ENCODE results near the gene TUBGCP2.

TUBGCP2 gene

DNA sequence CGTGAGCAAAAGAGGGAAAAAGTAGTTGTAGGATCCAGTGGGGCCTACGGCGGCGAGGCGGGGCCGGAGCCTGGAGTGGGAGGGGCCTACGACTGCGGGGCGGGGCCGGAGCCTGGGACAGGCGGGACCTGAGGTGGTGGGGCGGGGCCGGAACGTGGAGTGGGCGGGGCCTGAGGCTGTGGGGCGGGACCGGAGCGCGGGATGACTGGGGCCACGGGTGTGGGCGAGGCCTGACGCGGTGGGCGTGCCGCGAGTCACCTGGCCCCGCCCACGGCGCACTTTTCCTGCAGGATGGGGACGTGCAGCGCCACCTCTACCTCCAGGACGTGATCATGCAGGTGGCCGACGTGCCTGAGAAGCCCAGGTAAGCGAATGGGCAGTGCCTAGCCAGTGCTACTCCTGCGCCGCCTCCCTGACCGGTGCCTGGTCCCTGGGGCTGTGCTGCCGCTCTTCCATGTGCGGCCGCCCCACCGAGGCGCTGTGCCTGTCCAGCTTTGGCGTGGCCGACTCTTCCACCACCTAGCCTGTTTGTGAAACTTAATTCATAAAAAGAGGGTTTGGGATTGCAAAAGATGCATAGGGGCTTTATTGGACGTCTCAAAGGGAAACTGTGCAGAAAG, 538 bp upstream of the TUBGCP2 start:
- in situ Hi-C loops (cut with MboI; ENCODE audit: low sequenced_read_pairs) = loop anchor here (10.0 kb wide), 1 partner anchor 164 kb away; no protein-coding TSS in a partner anchor

DNA sequence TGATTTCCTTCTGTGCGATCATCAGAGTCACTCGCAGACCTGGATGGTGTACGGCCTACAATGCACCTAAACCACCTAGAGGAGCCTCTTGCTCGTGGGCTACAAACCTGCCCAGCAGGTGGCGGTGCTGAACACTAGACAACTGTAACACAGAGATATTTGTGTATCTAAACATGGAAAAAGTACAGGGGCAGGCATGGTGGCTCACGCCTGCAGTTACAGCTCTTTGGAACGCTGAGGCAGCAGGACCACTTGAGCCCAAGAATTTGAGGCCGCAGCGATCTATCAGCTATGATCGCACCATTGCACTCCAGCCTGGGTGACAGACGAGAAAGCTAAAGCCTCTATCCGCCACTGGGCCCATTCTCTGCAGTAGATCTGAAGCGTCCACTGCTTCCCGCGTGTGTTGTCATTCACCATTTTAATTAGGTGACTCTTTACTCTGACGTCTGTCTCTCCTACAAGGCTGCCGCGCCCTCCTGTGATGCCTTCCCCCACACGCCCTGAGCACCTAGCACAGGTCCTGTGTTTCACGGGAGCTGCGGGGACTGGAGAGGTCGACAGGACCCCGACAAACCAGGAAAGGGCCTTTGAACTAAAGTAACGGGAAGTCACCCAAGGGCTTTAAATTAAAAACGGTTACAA, 774 bp downstream of the TUBGCP2 start:
- in situ Hi-C loops (cut with MboI; ENCODE audit: low sequenced_read_pairs) = loop anchor here (10.0 kb wide), 1 partner anchor 163 kb away; no protein-coding TSS in a partner anchor

DNA sequence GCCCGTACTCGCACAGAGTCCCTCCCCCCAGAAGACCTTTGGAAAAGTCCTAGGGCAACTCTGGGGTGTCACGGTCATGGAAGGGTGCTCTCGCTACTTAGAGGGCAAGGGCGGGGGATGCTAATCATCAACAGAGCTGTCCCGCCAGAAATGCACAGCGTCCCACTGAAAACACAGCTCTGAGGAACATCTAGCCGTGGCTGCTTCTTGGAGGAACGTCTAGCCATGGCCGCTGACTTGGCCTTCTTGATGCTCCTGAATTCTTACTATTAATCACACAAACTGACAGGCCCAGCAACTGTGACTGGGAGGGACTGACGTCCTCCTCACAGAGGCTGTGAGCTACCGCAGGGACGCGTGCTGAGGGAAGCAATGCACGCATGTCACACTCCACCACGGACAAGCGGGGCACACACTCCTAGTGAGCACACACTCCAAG, 1.7 kb downstream of the TUBGCP2 start:
- in situ Hi-C loops (cut with MboI; ENCODE audit: low sequenced_read_pairs) = loop anchor here (10.0 kb wide), 1 partner anchor 162 kb away; no protein-coding TSS in a partner anchor

DNA sequence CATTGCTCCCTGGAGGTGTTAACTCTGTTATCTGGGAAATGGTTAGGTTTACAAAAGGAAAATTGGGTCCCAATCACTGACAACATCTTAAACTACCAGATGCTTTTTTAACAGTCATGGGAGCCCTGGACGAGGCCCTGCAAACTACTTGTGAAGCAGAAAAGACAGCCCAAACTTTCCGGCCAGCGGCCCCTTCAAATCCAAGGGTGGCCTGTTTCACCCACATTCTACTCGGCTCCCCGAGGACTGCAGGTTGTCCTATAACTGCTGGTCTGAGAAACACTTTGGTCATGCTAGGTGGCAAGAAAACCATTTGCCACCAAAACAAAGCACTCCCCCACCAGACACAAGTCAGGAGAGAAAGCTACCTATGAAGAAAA, 2.6 kb downstream of the TUBGCP2 start:
- in situ Hi-C loops (cut with MboI; ENCODE audit: low sequenced_read_pairs) = loop anchor here (10.0 kb wide), 1 partner anchor 161 kb away; no protein-coding TSS in a partner anchor

DNA sequence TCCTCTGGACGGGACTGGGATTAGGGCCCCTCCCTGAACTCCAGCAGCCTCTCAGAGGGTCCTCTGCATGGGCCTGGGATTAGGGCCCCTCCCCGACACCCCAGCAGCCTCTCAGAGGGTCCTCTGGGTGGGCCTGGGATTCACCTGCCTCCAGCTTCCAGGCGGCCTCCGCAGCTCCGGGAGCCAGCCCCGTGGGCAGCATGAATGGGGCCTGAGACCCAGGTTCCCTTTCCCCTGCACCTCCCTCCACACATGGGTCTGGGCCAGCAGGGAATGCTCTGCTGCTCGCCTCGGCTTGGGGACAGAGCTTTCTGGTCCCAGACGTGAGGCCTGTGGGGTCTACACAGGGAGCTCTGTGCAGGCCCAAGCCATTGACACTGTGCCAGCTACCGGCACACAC, 5.5 kb downstream of the TUBGCP2 start:
- in situ Hi-C loops (cut with MboI; ENCODE audit: low sequenced_read_pairs) = loop anchor here (10.0 kb wide), 1 partner anchor 158 kb away; no protein-coding TSS in a partner anchor

DNA sequence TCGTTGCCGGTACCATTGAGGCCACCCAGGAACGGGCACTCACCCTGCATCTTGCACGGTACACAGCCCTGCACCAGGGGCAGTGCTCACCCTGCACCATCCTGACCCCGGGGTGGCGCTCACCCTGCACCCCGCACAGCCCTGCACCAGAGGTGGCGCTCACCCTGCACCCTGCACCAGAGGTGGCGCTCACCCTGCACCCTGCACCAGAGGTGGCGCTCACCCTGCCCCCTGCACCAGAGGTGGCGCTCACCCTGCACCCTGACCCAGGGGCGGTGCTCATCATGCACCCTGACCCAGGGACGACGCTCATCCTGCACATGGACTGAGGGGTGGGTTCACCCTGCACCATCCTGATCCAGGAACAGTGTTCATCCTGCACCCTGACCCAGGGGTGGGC, 6.4 kb downstream of the TUBGCP2 start:
- in situ Hi-C loops (cut with MboI; ENCODE audit: low sequenced_read_pairs) = loop anchor here (10.0 kb wide), 1 partner anchor 157 kb away; no protein-coding TSS in a partner anchor

DNA sequence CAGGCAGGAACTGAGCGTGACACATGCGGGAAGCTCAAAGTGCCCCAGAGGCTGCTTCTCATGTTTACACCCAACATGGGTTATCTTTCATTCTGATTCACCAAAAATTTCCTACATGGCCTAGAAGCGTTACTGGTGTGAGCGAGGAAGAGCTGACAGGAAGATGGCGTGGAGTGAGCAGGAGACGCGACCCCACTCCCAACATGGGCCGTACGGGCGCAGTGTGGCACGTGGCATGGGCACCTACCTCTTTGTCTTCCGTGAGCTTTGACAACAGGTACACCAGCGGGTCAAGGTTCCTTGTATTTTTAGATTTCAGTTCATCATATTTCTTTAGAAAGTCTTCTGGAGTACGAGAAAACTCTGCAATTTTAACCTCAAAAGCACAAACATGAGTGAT, 8.9 kb downstream of the TUBGCP2 start:
- in situ Hi-C loops (cut with MboI; ENCODE audit: low sequenced_read_pairs) = loop anchor here (10.0 kb wide), 1 partner anchor 155 kb away; no protein-coding TSS in a partner anchor

DNA sequence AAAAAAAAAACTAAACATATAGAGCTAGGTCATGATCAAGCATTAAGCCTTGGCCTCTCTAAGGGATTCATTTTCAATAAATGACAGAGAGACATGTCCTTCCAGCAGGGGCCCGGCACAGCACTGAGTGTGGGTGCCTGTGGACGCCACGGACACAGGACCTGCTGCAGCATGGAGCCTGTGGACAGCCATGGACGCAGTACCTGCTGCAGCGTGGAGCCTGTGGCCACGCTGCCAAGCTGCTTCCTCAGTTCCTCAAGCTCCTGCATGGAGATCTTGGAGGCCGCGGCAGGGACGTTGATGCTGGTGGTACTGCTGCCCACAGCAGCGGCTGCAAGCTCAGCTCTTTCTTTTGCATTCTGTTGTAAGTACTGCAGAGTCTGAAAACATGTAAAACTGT, 9.4 kb downstream of the TUBGCP2 start:
- in situ Hi-C loops (cut with MboI; ENCODE audit: low sequenced_read_pairs) = no loop called here

DNA sequence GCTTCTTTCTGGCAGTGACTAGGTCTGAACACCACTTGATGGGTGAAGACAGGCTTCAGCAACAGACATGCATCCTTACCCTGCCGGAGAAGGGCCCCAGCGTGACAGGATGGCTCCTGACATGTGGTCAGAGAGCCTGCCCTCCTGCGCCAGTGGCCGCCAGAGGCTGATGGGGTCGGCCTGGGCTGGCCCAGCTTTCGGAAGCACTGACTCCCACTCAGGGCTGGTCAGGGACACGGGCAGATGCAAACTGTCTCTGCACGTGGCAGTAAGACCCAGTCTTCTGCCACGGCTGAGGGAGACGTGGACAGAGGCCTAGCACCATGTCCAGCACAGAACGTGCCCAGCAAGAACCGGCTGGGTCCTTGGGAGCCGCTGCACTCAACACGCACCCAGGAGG, 10.2 kb downstream of the TUBGCP2 start:
- in situ Hi-C loops (cut with MboI; ENCODE audit: low sequenced_read_pairs) = no loop called here

DNA sequence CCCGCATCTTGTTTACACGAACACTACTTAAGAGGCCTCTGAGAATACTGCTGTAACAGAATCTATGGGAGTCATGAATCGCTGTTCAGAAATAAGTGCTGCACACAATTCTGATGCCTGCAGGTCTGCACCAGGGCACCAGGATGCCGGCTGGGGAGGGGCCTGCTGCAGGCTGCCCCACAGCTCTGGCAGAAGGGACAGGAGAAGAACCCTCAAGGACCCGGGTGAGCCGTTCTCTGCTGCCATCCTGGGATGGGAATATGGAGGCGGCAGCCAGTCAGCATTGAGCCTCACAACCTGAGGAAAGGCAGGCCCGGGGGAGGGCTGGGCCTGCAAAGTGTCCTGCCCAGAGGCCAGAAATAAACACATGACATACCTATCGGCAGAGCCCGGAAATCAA, 11.2 kb downstream of the TUBGCP2 start:
- in situ Hi-C loops (cut with MboI; ENCODE audit: low sequenced_read_pairs) = no loop called here

DNA sequence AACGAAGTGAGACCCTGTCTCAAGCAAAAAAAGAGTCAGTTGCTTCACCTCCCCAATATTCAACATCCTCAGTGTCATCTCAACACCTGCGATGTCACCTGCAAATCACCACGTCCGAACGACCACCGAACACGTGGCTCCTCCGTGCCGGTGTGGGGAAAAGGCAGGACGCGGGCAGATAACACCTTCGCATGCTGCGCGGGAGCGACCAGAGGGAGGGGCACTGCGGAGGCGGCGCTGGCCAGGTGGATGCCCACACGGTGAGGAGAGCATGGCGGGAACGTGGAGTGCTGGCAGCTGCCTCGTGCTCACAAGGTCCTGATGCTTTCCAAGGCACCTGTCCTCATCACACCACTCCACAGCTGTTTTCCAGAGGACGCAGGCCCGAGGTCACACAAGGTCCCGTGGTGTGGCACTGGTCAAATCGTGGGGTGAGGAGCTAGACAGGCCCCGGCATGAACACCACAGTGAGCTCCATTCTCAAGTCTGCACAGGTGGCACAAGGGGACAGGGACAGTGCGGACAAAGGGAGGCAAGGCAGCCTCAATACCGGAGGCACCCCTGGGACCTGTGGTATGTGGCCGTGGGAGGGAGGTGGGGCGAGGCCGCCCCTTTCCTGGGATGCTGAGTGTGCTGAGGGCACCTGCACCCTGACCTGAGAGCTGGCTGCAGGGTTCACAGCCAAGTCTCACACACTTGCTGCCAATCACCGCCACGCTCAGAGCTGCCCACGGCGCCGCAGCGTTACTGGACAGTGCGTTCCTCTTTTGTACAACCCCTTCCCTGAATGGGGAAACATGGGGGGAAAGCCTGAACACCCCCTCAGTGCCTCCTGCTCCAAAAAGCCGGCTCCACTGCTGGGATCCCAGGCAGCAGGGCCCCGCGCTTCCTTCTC, 13.0 kb downstream of the TUBGCP2 start:
- in situ Hi-C loops (cut with MboI; ENCODE audit: low sequenced_read_pairs) = no loop called here

DNA sequence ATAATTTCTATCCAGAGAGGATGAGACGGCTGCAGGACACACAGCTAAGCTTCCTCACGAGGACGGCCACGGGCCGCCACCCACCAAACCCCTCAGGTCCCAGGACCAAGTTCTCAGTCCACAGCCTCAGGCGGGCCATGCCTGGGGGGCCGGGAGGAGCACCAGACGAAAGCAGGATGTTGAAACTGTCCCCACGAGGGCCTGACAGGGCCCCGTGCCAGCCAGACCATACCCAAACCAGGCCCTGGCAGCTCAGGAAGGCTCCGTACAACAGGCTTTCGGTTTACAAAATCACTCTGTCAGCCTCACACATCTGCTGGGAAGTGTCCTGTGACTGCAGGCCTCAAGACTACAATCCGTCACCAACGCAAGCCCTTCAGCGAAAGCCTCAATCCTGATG, 14.5 kb downstream of the TUBGCP2 start:
- in situ Hi-C loops (cut with MboI; ENCODE audit: low sequenced_read_pairs) = no loop called here

DNA sequence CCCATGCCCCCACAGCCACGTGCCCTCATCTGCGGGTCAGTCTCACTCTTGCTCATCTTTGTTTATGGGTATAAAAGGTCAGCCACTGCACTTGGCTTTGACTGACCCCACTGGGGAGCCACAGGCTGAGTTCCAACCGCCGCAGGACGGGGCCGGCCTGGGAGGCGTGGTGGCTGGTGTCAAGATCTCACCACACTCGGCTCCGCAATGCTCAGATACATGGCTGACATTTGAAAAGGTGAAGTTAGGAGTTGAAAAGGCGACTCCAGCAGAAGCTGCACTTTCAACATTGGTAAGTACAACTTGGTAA, 14.9 kb downstream of the TUBGCP2 start:
- in situ Hi-C loops (cut with MboI; ENCODE audit: low sequenced_read_pairs) = no loop called here

DNA sequence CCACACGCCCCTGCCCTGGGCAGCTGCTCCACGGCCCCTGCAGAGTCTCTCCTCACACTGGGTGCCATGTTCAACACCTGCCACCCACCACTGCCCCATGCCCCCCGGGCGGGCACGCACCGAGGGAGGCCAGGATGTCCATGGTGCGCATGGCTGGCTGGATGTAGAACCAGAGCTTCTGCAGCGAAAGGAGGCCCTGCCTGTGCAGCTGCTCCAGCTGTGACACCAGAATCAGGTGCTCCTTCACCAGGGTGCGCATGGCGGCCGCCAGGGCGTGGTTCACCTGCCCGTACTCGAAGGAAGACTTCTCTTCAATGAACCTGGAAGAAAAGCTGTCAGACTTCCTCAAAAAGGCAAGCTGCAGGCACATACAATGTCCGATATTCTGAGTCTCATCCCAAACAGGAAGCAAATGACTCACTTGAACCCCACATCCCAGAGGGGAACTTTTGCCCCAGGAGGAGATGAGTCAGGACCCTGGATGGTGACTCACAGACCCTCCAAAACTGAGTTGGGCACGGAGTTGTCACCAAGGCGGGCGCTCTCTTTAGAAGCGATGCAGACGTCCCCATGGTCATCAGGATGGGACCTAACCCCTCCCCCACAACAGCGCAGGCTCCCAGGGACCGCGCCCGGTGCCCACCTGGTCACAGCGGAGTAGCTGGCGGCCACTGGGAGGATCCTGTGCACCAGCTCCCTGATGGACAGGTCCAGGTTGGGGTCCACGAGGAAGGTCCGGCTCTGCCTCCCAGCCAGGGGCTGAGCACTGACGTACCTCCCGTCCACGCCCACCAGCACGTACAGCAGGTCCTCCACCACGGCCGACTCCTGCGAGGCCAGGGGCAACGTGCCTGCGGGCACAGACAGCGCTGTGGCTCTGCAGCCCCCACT, 15.5 kb downstream of the TUBGCP2 start:
- in situ Hi-C loops (cut with MboI; ENCODE audit: low sequenced_read_pairs) = no loop called here

DNA sequence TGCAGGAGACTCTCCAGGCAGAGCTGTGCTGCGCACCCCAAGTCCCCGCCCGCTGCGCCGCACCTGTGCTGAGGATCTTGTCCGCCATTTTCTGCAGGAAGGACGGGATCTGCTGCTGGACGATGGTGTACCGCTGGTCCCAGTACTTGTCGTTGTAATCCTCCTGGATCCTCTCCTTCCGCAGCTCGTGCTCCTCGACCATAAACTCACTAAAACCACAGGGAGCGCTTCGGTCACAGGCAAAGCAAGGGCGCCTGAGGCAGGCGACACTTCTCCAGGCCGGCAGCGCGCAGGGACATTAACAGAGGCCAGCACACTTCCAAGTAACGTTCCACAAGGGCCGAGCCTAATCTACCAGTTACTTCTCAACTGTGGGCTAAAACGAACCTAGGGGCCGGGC, 18.9 kb downstream of the TUBGCP2 start:
- in situ Hi-C loops (cut with MboI; ENCODE audit: low sequenced_read_pairs) = no loop called here

DNA sequence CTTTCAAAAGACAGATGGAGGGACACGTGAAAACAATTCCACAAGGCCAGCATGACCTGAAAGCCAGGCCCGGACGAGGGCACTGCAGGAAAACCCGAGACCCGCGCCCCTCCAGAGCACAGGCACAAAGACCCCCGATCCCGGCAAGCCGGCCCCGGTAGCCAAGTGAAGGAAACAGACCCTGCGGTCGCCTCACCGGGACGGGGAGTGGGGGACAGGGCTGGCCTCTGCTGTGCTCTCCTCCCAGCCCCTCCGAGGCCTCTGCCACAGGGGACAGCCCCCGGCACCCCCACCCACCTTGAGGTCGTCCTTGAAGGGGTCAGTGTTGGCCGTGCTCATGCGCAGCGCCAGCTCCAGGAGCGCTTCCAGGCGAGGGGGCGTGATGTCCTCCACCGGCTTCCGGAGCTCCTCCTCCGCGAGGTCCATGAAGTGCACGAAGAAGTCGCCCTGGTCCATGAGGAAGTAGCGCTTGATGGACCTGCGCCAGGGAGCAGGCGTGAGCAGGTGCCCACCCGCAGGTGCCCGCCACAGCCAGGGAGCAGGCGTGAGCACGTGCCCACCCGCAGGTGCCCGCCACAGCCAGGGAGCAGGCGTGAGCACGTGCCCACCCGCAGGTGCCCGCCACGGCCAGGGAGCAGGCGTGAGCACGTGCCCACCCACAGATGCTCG, 20.7 kb downstream of the TUBGCP2 start:
- in situ Hi-C loops (cut with MboI; ENCODE audit: low sequenced_read_pairs) = no loop called here

DNA sequence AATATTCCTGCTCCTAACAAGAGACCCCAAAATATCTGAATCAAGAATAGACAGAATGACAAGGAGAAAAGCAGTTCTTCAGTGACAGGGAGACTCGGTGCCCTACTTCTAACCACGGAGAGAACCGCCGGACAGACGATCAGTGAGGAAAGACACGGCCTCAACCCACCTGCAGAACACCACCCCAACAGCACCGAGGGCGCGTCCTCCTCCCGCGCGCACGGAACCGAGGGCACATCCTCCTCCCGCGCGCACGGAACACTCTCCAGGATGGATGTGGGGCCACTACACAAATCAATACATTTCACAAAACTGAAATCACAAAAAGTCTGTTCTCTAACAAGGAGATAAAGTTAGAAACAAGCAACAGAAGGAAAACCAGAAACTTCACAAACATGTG, 22.3 kb downstream of the TUBGCP2 start:
- in situ Hi-C loops (cut with MboI; ENCODE audit: low sequenced_read_pairs) = no loop called here

DNA sequence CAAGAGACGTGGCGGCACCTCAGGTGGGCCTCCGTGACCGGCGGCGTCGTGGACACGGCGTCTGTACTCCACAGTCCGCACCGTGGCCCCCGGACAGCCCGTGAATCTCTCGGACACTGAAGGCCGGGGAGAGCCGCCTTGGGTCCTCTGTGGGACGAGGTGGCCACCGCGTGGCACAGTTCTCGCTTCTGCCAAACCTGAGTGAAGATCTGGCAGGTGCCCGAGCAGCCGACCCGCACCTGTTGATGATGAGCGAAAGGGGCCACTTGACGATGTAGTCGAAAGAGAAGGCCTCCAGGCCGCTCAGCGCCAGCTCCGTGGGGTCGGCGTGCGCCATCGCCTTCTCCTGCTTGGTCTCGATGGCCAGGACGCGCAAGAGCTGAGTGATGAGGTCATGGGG, 23.5 kb downstream of the TUBGCP2 start:
- in situ Hi-C loops (cut with MboI; ENCODE audit: low sequenced_read_pairs) = no loop called here

DNA sequence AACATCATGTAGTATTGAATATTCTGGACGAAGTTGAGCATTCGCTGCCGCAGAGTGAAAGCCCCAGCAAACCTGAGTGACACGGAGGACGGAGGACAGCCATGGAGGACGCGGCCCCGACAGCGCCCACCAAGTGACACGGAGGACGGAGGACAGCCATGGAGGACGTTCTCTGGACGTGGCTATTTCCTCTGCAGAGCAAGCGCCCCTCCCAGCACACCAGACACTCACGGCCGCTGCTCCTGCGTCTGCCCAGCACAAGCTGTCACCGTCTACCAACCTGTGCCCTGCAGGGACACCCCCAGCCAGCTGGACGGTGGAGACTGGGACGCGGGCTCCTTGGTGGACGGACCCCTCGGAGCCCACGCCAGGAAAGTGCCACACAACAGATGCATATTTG, 24.7 kb downstream of the TUBGCP2 start:
- in situ Hi-C loops (cut with MboI; ENCODE audit: low sequenced_read_pairs) = no loop called here

DNA sequence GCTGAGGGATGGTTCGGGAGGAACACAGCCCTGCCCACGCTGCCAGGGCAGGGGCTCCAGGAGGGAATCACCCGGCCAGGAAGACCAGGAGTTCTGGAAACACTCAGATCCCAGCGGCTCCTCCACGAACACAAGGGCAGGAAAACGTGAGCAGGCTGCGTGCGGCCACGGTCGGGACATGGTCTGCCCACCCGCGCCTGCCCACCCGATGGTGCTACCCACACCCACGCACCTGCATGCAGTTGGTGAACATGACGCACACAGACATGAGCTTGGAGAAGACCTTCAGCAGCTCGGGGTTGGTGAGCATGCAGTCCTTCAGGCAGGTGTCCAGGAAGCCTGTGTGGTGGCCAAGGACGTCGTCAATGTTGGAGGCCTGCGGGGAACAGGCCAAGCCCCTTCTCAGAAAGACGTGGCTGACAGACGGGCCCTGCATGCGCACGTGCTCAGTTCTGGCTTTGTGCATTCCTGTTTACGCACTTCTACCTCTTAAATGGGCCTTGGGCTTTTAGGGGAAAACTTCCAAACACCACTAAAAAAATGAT, 25.8 kb downstream of the TUBGCP2 start:
- in situ Hi-C loops (cut with MboI; ENCODE audit: low sequenced_read_pairs) = no loop called here

Measured in HL-60/S4 treated with retinoic acid at 250 ng/mL for 4 days and 3 days (cell line).